ENCODE results near the gene SIMC1.

Gene SIMC1

DNA sequence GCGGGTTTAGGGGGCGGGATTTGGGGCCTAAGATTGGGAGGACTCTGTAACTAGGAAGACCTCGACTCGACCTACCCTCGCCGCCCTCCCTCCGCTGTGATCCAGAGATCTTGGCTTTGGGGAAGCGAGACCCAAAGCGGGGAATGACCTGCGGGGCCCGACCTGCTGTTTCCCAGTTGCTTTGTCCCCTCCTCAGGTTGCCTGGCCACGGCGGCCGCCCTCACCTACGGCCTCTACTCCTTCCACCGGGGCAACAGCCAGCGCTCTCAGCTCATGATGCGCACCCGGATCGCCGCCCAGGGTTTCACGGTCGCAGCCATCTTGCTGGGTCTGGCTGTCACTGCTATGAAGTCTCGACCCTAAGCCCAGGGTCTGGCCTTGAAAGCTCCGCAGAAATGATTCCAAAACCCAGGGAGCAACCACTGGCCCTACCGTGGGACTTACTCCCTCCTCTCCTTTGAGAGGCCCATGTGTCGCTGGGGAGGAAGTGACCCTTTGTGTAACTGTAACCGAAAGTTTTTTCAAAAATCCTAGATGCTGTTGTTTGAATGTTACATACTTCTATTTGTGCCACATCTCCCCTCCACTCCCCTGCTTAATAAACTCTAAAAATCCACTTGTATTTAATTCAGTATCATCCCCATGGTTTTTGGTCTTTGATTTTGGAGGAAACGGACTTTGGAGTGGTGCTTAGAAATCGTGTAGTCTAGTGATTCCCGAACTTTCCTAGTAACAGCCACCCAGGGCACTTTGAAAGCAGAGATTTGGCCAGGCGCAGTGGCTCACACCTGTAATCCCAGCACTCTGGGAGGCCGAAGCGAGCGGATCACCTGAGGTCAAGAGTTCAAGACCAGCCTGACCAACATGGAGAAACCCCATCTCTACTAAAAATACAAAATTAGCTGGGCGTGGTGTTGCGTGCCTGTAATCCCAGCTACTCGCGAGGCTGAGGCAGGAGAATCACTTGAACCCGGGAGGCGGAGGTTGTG is 151.2 kb downstream of the SIMC1 start:
- DNase-seq: no peak

GRCh38 chr5:176391479-176391878 is 153.3 kb downstream of the SIMC1 start:
- DNase-seq: no peak

- no peak for DNase-seq
Observed at GRCh38 chr5:176391999-176392398, 153.8 kb downstream of the SIMC1 start.

GRCh38 chr5:176392526-176392925 is 154.3 kb downstream of the SIMC1 start:
- no peak for DNase-seq

DNA sequence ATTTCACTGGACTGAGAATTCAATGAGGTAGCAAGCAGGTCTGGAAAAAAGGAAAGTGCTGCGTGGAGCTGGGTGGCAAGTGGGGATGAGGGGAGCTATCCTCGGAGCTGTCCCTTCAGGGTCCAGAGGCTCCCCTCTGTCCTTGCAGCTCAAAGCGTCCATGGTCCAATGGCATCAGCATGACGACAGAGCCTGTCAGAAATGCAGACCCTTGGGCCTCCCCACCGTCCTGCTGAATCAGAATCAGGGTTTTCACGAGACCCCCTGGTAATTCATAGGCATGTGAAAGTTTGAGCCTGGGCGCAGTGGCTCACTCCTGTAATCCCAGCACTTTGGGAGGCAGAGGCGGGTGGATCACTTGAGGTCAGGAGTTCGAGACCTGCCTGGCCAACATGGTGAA is 155.9 kb downstream of the SIMC1 start:
- DNase-seq: no peak

DNA sequence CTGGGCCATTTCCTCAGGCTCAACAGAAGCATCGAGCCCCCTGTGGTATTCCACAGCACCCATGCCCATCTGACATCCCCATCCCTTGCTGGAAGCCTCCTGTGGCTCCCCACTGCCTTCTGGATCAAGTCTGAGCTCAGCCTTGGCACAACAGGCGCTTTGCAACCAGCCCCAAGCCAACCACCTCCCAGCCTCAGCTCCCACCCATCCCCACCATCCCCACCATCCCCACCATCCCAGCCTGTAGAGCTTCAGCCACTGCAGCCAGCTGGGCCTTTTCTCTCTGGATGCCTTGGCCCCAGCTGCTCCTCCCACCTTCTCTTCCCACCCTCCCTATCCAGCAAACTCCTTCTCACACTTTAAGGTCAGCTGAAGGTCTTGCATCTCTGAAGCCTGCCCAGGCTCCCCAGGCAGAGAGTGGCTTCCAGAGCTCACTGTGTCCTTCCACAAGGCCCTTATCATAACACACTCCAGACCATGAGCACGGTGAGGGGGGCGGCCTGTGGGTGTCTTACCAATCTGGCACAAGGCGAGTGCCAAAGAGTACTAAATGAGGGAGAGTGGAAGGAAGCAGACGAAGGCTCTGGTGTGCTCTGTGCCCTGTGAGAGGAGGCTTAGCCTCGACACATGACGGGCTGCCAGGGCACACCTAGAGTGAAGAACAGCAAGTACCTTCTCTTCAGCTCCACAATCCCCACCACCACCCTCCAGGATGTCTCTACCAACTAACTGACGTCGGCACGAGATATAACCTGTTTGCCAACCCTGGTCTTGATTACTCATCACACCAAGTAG is 156.9 kb downstream of the SIMC1 start:
- DNase-seq: no peak
